ENCODE measurements around the gene NMT1. TPM values are rescaled to one million over a fixed set of nuclear protein-coding genes. Genes with fewer than 3 reads are reported as not detected.

Gene NMT1
- total RNA-seq, 4 donors from 2014 or later, result 63.5 to 129 (median 69.1) TPM

- ATAC-seq, result no peak
- Histone ChIP-seq H3K4me1 (peaks cover 0 to 88% (median 38%) of the 10 kb centered on the region in 3 donors), H3K27ac (peak overlapping the region; percentile 93 to 100 (median 98)), H3K4me3 (peak overlapping the region; percentile 95 to 99), H3K9me3 (no peaks in the 10 kb centered on the region), H3K27me3 (no peaks in the 10 kb centered on the region), H3K36me3 (no peaks in the 10 kb centered on the region)
- WGBS, 2 donors (ENCODE audit: low coverage in 1 of 2), result no CpG with 5 or more reads among the region's 46 CpGs
- peak in 3 of 4 experiments; percentile 72 to 94 (median 80) for TF ChIP-seq CTCF (IDR thresholded peaks at IDR 0.05)
- TF ChIP-seq POLR2AphosphoS5 (IDR thresholded peaks at IDR 0.05), result no peak
These were observed 70.7 kb downstream of the NMT1 start for GRCh38 chr17:45131616-45132319.

- Histone ChIP-seq H3K4me1 (peaks cover 0 to 88% (median 38%) of the 10 kb centered on the region in 3 donors), H3K4me3 (peak within 1 kb of the TSS; percentile 95 to 99), H3K36me3 (peaks cover 0 to 2% of the 10 kb centered on the region in 2 donors), H3K27me3 (no peaks in the 10 kb centered on the region), H3K9me3 (no peaks in the 10 kb centered on the region), H3K27ac (peak within 1 kb of the TSS; percentile 93 to 100 (median 98))
- no peak for ATAC-seq
- TF ChIP-seq CTCF (IDR thresholded peaks at IDR 0.05) (no peak), EP300 (IDR thresholded peaks at IDR 0.05) (no peak), POLR2AphosphoS5 (IDR thresholded peaks at IDR 0.05) (no peak), POLR2A (IDR thresholded peaks at IDR 0.05) (peak in 1 of 2 donors; percentile 64)
- no CpG with 5 or more reads among the region's 36 CpGs for WGBS, 2 donors (ENCODE audit: low coverage in 1 of 2)
These were observed 71.1 kb downstream of the NMT1 start, which contains the start of gene PLCD3 for GRCh38 chr17:45132320-45132571. PLCD3 (minus strand) TSS chr17:45132515; CDS start chr17:45132410, 105 bp downstream.

GRCh38 chr17:45132572-45133463, 71.7 kb downstream of the NMT1 start:
- Histone ChIP-seq H3K27me3 (no peaks in the 10 kb centered on the region), H3K9me3 (no peaks in the 10 kb centered on the region), H3K4me1 (peaks cover 0 to 88% (median 32%) of the 10 kb centered on the region in 3 donors), H3K27ac (peak overlapping the region; percentile 93 to 100 (median 98)), H3K36me3 (peaks cover 0 to 8% of the 10 kb centered on the region in 2 donors), H3K4me3 (peak overlapping the region; percentile 95 to 99)
- ATAC-seq, result peak; percentile 60
- no CpG with 5 or more reads among the region's 71 CpGs for WGBS, 2 donors (ENCODE audit: low coverage in 1 of 2)
- peak; percentile 69 to 97 (median 90) for TF ChIP-seq CTCF (IDR thresholded peaks at IDR 0.05)
- TF ChIP-seq EP300 (IDR thresholded peaks at IDR 0.05), result no peak
- peak; percentile 38 to 64 for TF ChIP-seq POLR2A (IDR thresholded peaks at IDR 0.05)
- peak; percentile 82 for TF ChIP-seq POLR2AphosphoS5 (IDR thresholded peaks at IDR 0.05)

GRCh38 chr17:45135192-45135977, 74.3 kb downstream of the NMT1 start, which contains the start of gene ACBD4:
ACBD4 (plus strand) TSS chr17:45135687; CDS start chr17:45136145, 458 bp downstream.
- peaks cover 0 to 32% of the 10 kb centered on the region in 2 donors for H3K36me3 ChIP-seq
- peak within 1 kb of the TSS; percentile 73 to 81 for H3K4me3 ChIP-seq
- peaks cover 0 to 62% (median 18%) of the 10 kb centered on the region in 3 donors for H3K4me1 ChIP-seq
- peak within 1 kb of the TSS; percentile 70 to 92 (median 90) for H3K27ac ChIP-seq
- H3K9me3 ChIP-seq, result no peaks in the 10 kb centered on the region
- ATAC-seq, result peak; percentile 90
- TF ChIP-seq EP300 (IDR thresholded peaks at IDR 0.05), result no peak
- peak; percentile 58 to 65 for TF ChIP-seq POLR2A (IDR thresholded peaks at IDR 0.05)
- peak; percentile 74 for TF ChIP-seq POLR2AphosphoS5 (IDR thresholded peaks at IDR 0.05)
- peak in 3 of 4 experiments; percentile 98 to 100 (median 100) for TF ChIP-seq CTCF (IDR thresholded peaks at IDR 0.05)
- no peaks in the 10 kb centered on the region for H3K27me3 ChIP-seq
- WGBS, 2 donors (ENCODE audit: low coverage in 1 of 2), result 2 to 50% methylated on average over 4 to 9 of the region's 40 CpGs
